K562 (cell line): ENCODE measurements around the gene CPA3. TPM values are rescaled to one million over a fixed set of nuclear protein-coding genes. Genes with fewer than 3 reads are reported as not detected.

ENCODE experiments used
- ATAC-seq: fragments of 200-7000 bp; cut with Tn5 transposase; 3 replicates; pipeline ENCODE4 v1.9.1; 2020; ENCODE audit warnings: moderate library complexity
- BruUV-seq: library from RNA; stranded (reverse); fragments of 400-500 nt; replicated peaks from 2 replicates; lab custom pipeline; 2021; lab: Mats Ljungman, UMichigan
- CTCF ChIA-PET: fragments of 300-600 bp; formaldehyde crosslinking; extraction: SDS; loops from one replicate; lab custom pipeline; 2021; ENCODE audit warnings: low intra/inter-chr PET ratio; lab: Yijun Ruan, JAX
- POLR2A ChIA-PET: fragments of 300-600, 350-650 bp; sonication (Branson Sonifier 250); formaldehyde crosslinking; extraction: SDS; loops from one replicate; lab custom pipeline; 2021; ENCODE audit warnings: antibody characterized with exemption, inconsistent platforms; lab: Yijun Ruan, JAX
- DNase-seq, 4 experiments: peaks; one replicate each; pipeline versions ENCODE4 v3.0.0 to v3.0.0-alpha.2; 2011 to 2018; ENCODE audit warnings: low spot score in 3 of 4, mixed read lengths in 3 of 4; ENCODE audit errors: extremely low read depth in 1 of 4
- FAIRE-seq: peaks from 2 replicates; lab custom pipeline; 2011; peaks lifted over from hg19 to GRCh38; lab: Jason Lieb, UNC
- H2AFZ ChIP-seq: 2 replicates; pipeline ENCODE4 v1.6.0; 2011; ENCODE audit warnings: low read depth, low read length, control low read depth, inconsistent platforms
- H3K27ac ChIP-seq: fragments of 200-600 bp; 3 replicates; pipeline ENCODE4 v1.8.0; 2011; ENCODE audit warnings: low read depth, mild to moderate bottlenecking, control low read depth, inconsistent platforms, low read length, moderate library complexity, mixed read lengths; ENCODE audit errors: extremely low read depth
- H3K27me3 ChIP-seq, 2 experiments: fragments of 300-600 bp in 1 of 2; 2 replicates in 1 of 2; 3 replicates in 1 of 2; pipeline versions ENCODE4 v1.6.0 to v1.8.0; 2011; ENCODE audit warnings: inconsistent platforms in 2 of 2, low read length in 2 of 2, mild to moderate bottlenecking in 1 of 2, mixed read lengths in 1 of 2, moderate library complexity in 1 of 2; ENCODE audit not compliant: control insufficient read depth in 2 of 2, insufficient read depth in 2 of 2
- H3K36me3 ChIP-seq: fragments of 300-600 bp; 3 replicates; pipeline ENCODE4 v1.8.0; 2011; ENCODE audit warnings: mild to moderate bottlenecking, low read length, inconsistent platforms; ENCODE audit not compliant: control insufficient read depth, insufficient read depth
- H3K4me1 ChIP-seq, 2 experiments: fragments of 200-600 bp in 1 of 2; replicated peaks in 1 of 2; 2 replicates in 1 of 2; 3 replicates in 1 of 2; pipeline versions ENCODE4 v1.5.1 to v1.8.0; 2011; ENCODE audit warnings: inconsistent platforms in 2 of 2, low read length in 2 of 2, mild to moderate bottlenecking in 1 of 2, mixed read lengths in 1 of 2, moderate library complexity in 1 of 2; ENCODE audit not compliant: control insufficient read depth in 2 of 2, insufficient read depth in 2 of 2
- H3K4me2 ChIP-seq: 2 replicates; pipeline ENCODE4 v1.6.1; 2011; ENCODE audit warnings: low read length, control low read depth, inconsistent platforms, mixed read lengths; ENCODE audit not compliant: insufficient read depth
- H3K4me3 ChIP-seq: fragments of 200-600 bp; sonication (generic), shearing (Covaris generic); 2 replicates; pipeline ENCODE4 v1.5.1; 2016; ENCODE audit warnings: control low read depth, inconsistent platforms
- H3K79me2 ChIP-seq: fragments of 200-600 bp; 3 replicates; pipeline ENCODE4 v1.8.0; 2011; ENCODE audit warnings: low read length, inconsistent platforms; ENCODE audit not compliant: control insufficient read depth, insufficient read depth
- H3K9ac ChIP-seq, 2 experiments: 2 replicates each; pipeline versions ENCODE4 v1.6.0 to v1.6.1; 2011; ENCODE audit warnings: low read depth in 2 of 2, low read length in 2 of 2, control low read depth in 1 of 2, inconsistent platforms in 1 of 2, mild to moderate bottlenecking in 1 of 2, mixed read lengths in 1 of 2; ENCODE audit not compliant: insufficient read depth in 1 of 2
- H3K9me1 ChIP-seq: one replicate; pipeline ENCODE4 v1.6.0; 2011; ENCODE audit warnings: inconsistent platforms, mild to moderate bottlenecking, low read length, moderate library complexity; ENCODE audit not compliant: control insufficient read depth, insufficient read depth
- H3K9me3 ChIP-seq: replicated peaks from 2 replicates; pipeline ENCODE4 v1.5.1; 2011; ENCODE audit warnings: low read depth, low read length, inconsistent platforms; ENCODE audit not compliant: control insufficient read depth, insufficient read depth
- H4K20me1 ChIP-seq: replicated peaks from 2 replicates; pipeline ENCODE4 v1.6.1; 2011; ENCODE audit warnings: low read length, inconsistent platforms, mixed read lengths; ENCODE audit not compliant: control insufficient read depth, insufficient read depth
- ASH1L ChIP-seq: fragments of 450-650 bp; IDR thresholded peaks from 2 replicates; pipeline ENCODE4 v1.6.1; 2018; ENCODE audit warnings: borderline replicate concordance, mild to moderate bottlenecking, low read depth; ENCODE audit not compliant: partially characterized antibody
- HDAC6 ChIP-seq: IDR thresholded peaks from 2 replicates; pipeline ENCODE4 v1.6.1; 2012; ENCODE audit warnings: low read depth, mild to moderate bottlenecking, control low read depth, inconsistent platforms, low read length, moderate library complexity
- HINFP ChIP-seq: fragments of 450-650 bp; conservative IDR thresholded peaks from 2 replicates; pipeline ENCODE4 v1.6.1; 2016; ENCODE audit warnings: missing genetic modification characterization, low read depth, mild to moderate bottlenecking, control low read depth, missing compliant biosample characterization
- MAFG ChIP-seq: fragments of 450-650 bp; conservative IDR thresholded peaks from 2 replicates; pipeline ENCODE4 v1.6.1; 2016; ENCODE audit warnings: missing genetic modification characterization, missing compliant biosample characterization
- PBX2 ChIP-seq, 2 experiments: IDR thresholded peaks in 1 of 2; conservative IDR thresholded peaks in 1 of 2; 2 replicates each; pipeline ENCODE4 v1.6.1; 2016; ENCODE audit warnings: low read depth in 2 of 2, mild to moderate bottlenecking in 1 of 2, missing compliant biosample characterization in 1 of 2, missing genetic modification characterization in 1 of 2, moderate library complexity in 1 of 2
- PML ChIP-seq: IDR thresholded peaks from 2 replicates; pipeline ENCODE4 v1.6.1; 2012; ENCODE audit warnings: low read length, inconsistent platforms
- RAD51 ChIP-seq: fragments of 450-650 bp; IDR thresholded peaks from 2 replicates; pipeline ENCODE4 v1.7.1; 2016; ENCODE audit warnings: low read depth, mild to moderate bottlenecking, borderline replicate concordance
- WGBS: fragments of 100-300 bp; shearing (Covaris generic); methylation state at CpG from one replicate; pipeline ENCODE4 v1.1.6; 2016; ENCODE audit warnings: low coverage, mixed read lengths; ENCODE audit not compliant: insufficient coverage; ENCODE audit errors: missing lambda C conversion rate; 5-methylcytosine and 5-hydroxymethylcytosine counted together
- in situ Hi-C: fragments of 300-500 bp; cut with MboI; formaldehyde crosslinking; loops from 4 replicates; pipeline ENCODE4 v1.15.0; 2018; ENCODE audit warnings: inconsistent platforms, mixed read lengths
- intact Hi-C: fragments of 100-400 bp; cut with micrococcal nuclease; formaldehyde crosslinking; loops from 2 replicates; pipeline ENCODE4 v1.14.2; 2022
- polyA plus RNA-seq, 8 experiments: library from polyadenylated mRNA; depleted of rRNA in 4 of 8; stranded (reverse) in 5 of 8; unstranded in 3 of 8; fragments of >200 nt; fragmentation: Nextera tagmentation in 2 of 8; fragmentation: Illumina TruSeq in 1 of 8; extraction: Ambion mirVana in 2 of 8; extraction: Trizol in 1 of 8; gene quantifications; 2 replicates each; pipeline versions ENCODE4 v1.2.1 to v1.2.3, GENCODE V29; 2011 to 2014; ENCODE audit warnings: inconsistent platforms in 1 of 8, missing spikeins in 1 of 8
- total RNA-seq, 7 experiments: library from RNA; depleted of rRNA in 6 of 7; stranded (reverse); fragments of >200 nt in 6 of 7; fragmentation: Illumina TruSeq in 2 of 7; extraction: Trizol in 2 of 7; gene quantifications; 2 replicates each; pipeline versions ENCODE4 v1.2.1 to v1.2.3, GENCODE V29; 2011 to 2021; ENCODE audit warnings: low replicate concordance in 1 of 7
- TF ChIP-seq, protein P1 (sequence below): sonication (generic); formaldehyde crosslinking; IDR thresholded peaks from 2 replicates; pipeline ENCODE4 v1.5.0; 2020; ENCODE audit warnings: missing genetic modification reagents

The CPA3 gene
- total and polyA plus RNA-seq, 9 of the 15 experiments (the other 6 are each of a cell fraction or from before 2014, with no cell fraction given) = not detected

GRCh38 chr3:148911592-148911991, 46.5 kb downstream of the CPA3 start:
- H2AFZ ChIP-seq = peak overlapping the region; percentile 55; the same call in 1 of the 2 replicates
- POLR2A ChIA-PET = interaction anchor here (0.6 kb wide), 1 partner anchor 1429 kb away, joined by 3 read pairs; no protein-coding TSS in a partner anchor
- FAIRE-seq (peak; percentile 11), DNase-seq (peak in 1 of 4 experiments; percentile 11)
- H3K4me2 ChIP-seq = no peak overlapping the region
- no peaks in the 10 kb centered on the region for H3K36me3 ChIP-seq
- H3K27me3 ChIP-seq = no peaks in the 10 kb centered on the region
- H3K27ac ChIP-seq = no peak overlapping the region
- no peaks in the 10 kb centered on the region for H3K4me1 ChIP-seq
- CTCF ChIA-PET = no interaction called here
- H4K20me1 ChIP-seq = no peaks in the 10 kb centered on the region
- no TSS peak for BruUV-seq
- no peaks in the 10 kb centered on the region for H3K9me3 ChIP-seq
- no peaks in the 10 kb centered on the region for H3K79me2 ChIP-seq
- no peaks in the 10 kb centered on the region for H3K9me1 ChIP-seq
- 3% methylated on average over 2 of the region's 2 CpGs for whole genome bisulfite sequencing
- TF ChIP-seq, protein P1, sequence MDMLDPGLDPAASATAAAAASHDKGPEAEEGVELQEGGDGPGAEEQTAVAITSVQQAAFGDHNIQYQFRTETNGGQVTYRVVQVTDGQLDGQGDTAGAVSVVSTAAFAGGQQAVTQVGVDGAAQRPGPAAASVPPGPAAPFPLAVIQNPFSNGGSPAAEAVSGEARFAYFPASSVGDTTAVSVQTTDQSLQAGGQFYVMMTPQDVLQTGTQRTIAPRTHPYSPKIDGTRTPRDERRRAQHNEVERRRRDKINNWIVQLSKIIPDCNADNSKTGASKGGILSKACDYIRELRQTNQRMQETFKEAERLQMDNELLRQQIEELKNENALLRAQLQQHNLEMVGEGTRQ (CRISPR knock-in tag) = peak; percentile 51
- no peak for TF ChIP-seq ASH1L
- TF ChIP-seq PBX2 (CRISPR knock-in tag; IDR thresholded peaks at IDR 0.05; ENCODE audit: low read depth) = no peak
- no peak for TF ChIP-seq PBX2 (tag; conservative IDR thresholded peaks at IDR 0.05; ENCODE audit: low read depth)
- no peak for TF ChIP-seq HINFP
- no peak for TF ChIP-seq HDAC6
- no peak for TF ChIP-seq MAFG (tag)
- TF ChIP-seq RAD51 = peak; percentile 30; the same call in 1 of the 2 replicates
- TF ChIP-seq PML = no peak
- TF ChIP-seq, all 486 proteins: peak for 2
- ATAC-seq = peak; percentile 84
- intact Hi-C loops = no loop called here
- Histone ChIP-seq H3K9ac (no peak overlapping the region), H3K4me3 (no peak overlapping the region)
- in situ Hi-C loops = no loop called here
